WERI-Rb-1 (cell line): ENCODE results near the gene CFAP251.

Experiments used
- DNase-seq: peaks from one replicate; pipeline ENCODE4 v3.0.0-alpha.2; 2020
- H3K27ac ChIP-seq: fragments of 250-450 bp; sonication (Bioruptor Pico); 2 replicates; pipeline ENCODE4 v1.5.1; 2020; ENCODE audit warnings: mild to moderate bottlenecking, moderate library complexity
- H3K27me3 ChIP-seq: fragments of 250-450 bp; sonication (Bioruptor Pico); 2 replicates; pipeline ENCODE4 v1.5.1; 2021; ENCODE audit warnings: mild to moderate bottlenecking, low read depth, moderate library complexity; ENCODE audit not compliant: insufficient read depth, severe bottlenecking
- H3K36me3 ChIP-seq: fragments of 250-450 bp; sonication (Bioruptor Pico); 2 replicates; pipeline ENCODE4 v1.5.1; 2020; ENCODE audit warnings: mild to moderate bottlenecking, moderate library complexity
- H3K4me3 ChIP-seq: 2 replicates; pipeline ENCODE4 v1.5.1; 2011; ENCODE audit warnings: low read depth, mild to moderate bottlenecking, control low read depth, low read length
- H3K9me3 ChIP-seq: fragments of 250-450 bp; sonication (Bioruptor Pico); 2 replicates; pipeline ENCODE4 v1.5.1; 2021; ENCODE audit warnings: mild to moderate bottlenecking, moderate library complexity; ENCODE audit not compliant: severe bottlenecking
- TF ChIP-seq, protein P1 (sequence below): IDR thresholded peaks from 2 replicates; pipeline ENCODE4 v1.5.1; 2011; ENCODE audit warnings: low read depth, mild to moderate bottlenecking, control low read depth, inconsistent platforms, low read length

CFAP251 gene

GRCh38 chr12:121970581-121971300, 52.3 kb downstream of the CFAP251 start:
- H3K4me3 ChIP-seq = no peak overlapping the region
- no peak for DNase-seq
- TF ChIP-seq, protein P1, sequence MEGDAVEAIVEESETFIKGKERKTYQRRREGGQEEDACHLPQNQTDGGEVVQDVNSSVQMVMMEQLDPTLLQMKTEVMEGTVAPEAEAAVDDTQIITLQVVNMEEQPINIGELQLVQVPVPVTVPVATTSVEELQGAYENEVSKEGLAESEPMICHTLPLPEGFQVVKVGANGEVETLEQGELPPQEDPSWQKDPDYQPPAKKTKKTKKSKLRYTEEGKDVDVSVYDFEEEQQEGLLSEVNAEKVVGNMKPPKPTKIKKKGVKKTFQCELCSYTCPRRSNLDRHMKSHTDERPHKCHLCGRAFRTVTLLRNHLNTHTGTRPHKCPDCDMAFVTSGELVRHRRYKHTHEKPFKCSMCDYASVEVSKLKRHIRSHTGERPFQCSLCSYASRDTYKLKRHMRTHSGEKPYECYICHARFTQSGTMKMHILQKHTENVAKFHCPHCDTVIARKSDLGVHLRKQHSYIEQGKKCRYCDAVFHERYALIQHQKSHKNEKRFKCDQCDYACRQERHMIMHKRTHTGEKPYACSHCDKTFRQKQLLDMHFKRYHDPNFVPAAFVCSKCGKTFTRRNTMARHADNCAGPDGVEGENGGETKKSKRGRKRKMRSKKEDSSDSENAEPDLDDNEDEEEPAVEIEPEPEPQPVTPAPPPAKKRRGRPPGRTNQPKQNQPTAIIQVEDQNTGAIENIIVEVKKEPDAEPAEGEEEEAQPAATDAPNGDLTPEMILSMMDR = no peak
- no peaks in the 10 kb centered on the region for H3K36me3 ChIP-seq
- H3K27ac ChIP-seq = no peak overlapping the region
- H3K9me3 ChIP-seq = peaks cover 11% of the 10 kb centered on the region
- peaks cover 10% of the 10 kb centered on the region for H3K27me3 ChIP-seq

DNA sequence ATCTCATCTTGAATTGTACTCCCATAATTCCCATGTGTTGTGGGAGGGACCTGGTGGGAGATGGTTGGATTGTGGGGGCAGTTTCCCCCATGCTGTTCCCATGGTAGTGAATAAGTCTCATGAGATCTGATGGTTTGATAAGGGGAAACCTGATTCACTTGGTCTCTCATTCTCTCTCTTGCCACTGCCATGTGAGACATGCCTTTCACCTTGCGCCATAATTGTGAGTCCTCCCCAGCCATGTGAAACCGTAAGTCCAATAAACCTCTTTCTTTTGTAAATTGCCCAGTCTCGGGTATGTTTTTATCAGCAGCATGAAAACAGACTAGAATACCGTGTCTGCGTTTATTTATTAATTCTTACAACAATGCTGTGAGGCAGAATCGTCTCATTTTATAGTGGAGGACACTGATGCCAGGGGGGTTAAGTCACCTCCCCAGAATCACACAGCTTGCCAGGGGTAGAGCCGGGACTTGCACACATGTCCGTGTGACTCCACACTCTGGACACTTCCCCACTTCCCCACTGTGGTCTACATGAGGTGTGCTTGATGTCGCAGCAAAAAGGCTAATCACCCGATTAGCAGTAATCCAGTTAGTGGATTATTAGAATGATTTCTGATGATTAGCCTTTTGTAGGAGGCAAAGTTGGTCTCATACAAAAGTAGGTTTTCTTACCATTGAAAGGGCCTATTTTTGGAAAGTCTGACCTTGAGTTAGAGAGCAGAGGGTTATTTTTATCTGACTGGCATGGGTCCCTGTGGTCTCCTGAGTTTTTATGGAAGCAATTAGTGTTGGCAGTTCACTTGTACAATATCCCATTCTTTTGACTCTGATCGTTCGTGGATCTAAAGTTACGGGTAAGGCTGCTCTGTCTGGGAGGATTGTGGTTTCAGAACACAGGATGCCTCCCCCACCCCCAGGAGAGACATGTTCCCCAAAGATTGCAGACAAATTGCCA, 55.9 kb downstream of the CFAP251 start:
- Histone ChIP-seq H3K27ac (no peak overlapping the region), H3K9me3 (peaks cover 11% of the 10 kb centered on the region), H3K27me3 (peaks cover 10% of the 10 kb centered on the region), H3K36me3 (no peaks in the 10 kb centered on the region), H3K4me3 (no peak overlapping the region)
- TF ChIP-seq, protein P1 = no peak
- peak; percentile 42 for DNase-seq

DNA sequence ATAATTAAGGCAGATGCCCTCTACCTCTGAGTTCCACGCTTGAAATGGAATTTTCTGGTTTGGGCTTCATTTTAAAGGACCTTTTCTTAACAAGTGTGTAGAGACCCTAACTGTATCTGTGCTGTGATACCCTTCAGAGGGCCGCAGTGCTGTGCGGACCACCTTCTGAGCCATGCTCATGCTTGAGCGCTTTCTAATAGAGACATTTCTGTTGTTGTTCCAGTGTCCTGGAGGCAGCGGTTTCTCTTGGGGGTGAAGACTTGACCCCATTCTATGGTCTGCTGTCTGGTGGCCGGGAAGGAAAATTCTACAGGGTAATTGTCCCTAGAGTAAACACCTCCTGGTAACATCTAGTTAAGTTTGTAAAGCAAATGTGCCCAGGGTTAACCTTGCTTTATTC, 56.6 kb downstream of the CFAP251 start:
- Histone ChIP-seq H3K36me3 (no peaks in the 10 kb centered on the region), H3K27ac (no peak overlapping the region), H3K27me3 (peaks cover 10% of the 10 kb centered on the region), H3K9me3 (peaks cover 11% of the 10 kb centered on the region), H3K4me3 (no peak overlapping the region)
- DNase-seq = no peak
- TF ChIP-seq, protein P1 = no peak

DNA sequence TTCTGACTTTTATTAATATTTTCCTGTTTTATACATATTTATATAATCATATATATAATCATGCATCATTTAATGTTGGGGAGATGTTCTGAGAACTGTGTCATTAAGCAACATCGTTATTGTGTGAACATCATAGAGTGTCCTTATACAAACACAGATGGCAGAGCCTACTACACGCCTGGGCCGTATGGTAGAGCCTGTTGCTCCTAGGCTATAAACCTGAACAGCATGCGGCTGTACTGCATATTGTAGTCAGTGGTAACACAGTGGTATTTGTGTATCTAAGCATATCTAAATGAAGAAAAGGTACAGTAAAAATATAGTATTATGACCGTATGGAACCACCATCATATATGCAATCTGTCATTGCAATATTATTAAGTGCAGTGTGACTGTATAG, 58.6 kb downstream of the CFAP251 start:
- peaks cover 10% of the 10 kb centered on the region for H3K27me3 ChIP-seq
- H3K4me3 ChIP-seq = no peak overlapping the region
- no peaks in the 10 kb centered on the region for H3K36me3 ChIP-seq
- no peak for DNase-seq
- TF ChIP-seq, protein P1 = no peak
- H3K9me3 ChIP-seq = peaks cover 11% of the 10 kb centered on the region
- no peak overlapping the region for H3K27ac ChIP-seq

DNA sequence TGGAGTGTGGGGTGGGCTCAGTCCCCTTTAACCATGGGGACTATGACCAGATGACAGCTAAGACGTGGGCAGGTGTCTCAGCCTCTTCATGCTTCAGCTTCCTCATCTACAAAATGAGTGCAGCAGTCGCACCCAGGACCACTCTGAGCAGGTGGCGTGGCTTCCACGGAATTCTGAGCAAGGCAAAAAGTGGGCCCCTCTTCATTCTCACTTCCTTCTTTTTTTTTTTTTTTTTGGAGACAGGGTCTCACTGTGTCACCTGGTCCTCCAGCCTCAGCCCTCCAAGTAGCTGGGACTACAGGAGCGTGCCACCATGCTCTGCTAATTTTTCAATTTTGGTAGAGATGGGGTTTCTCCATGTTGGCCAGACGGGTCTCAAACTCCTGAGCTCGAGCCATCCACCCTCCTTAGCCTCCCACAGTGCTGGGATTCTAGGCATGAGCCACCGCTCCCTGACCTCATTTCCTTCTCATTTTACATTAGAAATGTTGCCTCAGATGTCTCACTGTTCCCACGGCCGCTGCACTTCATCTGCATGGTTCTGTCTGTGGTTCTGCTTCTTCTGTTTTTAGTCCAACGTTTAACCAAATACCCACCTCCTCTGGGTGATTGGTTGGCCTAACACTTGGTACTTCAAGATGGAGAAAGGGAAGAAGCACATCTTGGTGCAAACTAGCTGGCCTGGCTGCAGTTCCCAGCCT, 61.9 kb downstream of the CFAP251 start:
- Histone ChIP-seq H3K4me3 (no peak overlapping the region), H3K27me3 (peaks cover 3% of the 10 kb centered on the region), H3K9me3 (no peaks in the 10 kb centered on the region), H3K36me3 (no peaks in the 10 kb centered on the region), H3K27ac (no peak overlapping the region)
- TF ChIP-seq, protein P1 = no peak
- DNase-seq = no peak
